GM06990 (cell line): Measurements from ENCODE around the gene TNC.

Experiments used
- DNase-seq: peaks from one replicate; pipeline ENCODE4 v3.0.0-alpha.2; 2011; ENCODE audit not compliant: insufficient read length; ENCODE audit errors: extremely low read depth
- H3K27me3 ChIP-seq: replicated peaks from 2 replicates; pipeline ENCODE4 v1.6.0; 2011; ENCODE audit warnings: low read length; ENCODE audit not compliant: control insufficient read depth, insufficient read depth
- H3K36me3 ChIP-seq: 2 replicates; pipeline ENCODE4 v1.5.1; 2011; ENCODE audit warnings: low read length; ENCODE audit not compliant: control insufficient read depth, insufficient read depth
- H3K4me3 ChIP-seq: replicated peaks from 2 replicates; pipeline ENCODE4 v1.5.1; 2011; ENCODE audit warnings: low read depth, mild to moderate bottlenecking, control low read depth, low read length
- TF ChIP-seq, protein P1 (sequence below): IDR thresholded peaks from 2 replicates; pipeline ENCODE4 v1.5.1; 2011; ENCODE audit warnings: low read length, control low read depth, mild to moderate bottlenecking, inconsistent platforms; ENCODE audit not compliant: insufficient read depth, poor library complexity, severe bottlenecking

TNC gene

DNA sequence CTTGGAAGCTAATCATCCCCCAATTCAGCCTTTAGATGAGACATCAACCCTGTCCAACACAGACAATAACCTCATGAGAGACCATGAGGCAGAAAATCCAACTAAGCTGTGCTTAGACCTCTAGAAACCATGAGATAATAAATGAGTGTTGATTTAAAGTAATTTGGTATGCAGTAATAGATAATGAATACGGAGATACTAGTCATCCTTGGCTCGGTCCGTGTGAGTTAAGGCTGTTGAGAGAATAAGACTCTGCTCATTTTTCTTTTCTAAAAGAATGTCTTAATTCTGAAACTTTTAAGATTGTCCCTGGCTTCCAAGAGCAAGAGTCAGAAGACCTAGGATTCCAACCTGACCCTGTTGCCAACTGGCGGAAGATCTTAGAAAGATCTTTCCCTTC lies 6.1 kb downstream of the TNC start:
- H3K36me3 ChIP-seq, result no peaks in the 10 kb centered on the region
- no peaks in the 10 kb centered on the region for H3K27me3 ChIP-seq
- DNase-seq, result no peak
- TF ChIP-seq, protein P1, sequence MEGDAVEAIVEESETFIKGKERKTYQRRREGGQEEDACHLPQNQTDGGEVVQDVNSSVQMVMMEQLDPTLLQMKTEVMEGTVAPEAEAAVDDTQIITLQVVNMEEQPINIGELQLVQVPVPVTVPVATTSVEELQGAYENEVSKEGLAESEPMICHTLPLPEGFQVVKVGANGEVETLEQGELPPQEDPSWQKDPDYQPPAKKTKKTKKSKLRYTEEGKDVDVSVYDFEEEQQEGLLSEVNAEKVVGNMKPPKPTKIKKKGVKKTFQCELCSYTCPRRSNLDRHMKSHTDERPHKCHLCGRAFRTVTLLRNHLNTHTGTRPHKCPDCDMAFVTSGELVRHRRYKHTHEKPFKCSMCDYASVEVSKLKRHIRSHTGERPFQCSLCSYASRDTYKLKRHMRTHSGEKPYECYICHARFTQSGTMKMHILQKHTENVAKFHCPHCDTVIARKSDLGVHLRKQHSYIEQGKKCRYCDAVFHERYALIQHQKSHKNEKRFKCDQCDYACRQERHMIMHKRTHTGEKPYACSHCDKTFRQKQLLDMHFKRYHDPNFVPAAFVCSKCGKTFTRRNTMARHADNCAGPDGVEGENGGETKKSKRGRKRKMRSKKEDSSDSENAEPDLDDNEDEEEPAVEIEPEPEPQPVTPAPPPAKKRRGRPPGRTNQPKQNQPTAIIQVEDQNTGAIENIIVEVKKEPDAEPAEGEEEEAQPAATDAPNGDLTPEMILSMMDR, result no peak
- no peak overlapping the region for H3K4me3 ChIP-seq

- no peaks in the 10 kb centered on the region for H3K36me3 ChIP-seq
- no peak for DNase-seq
- no peaks in the 10 kb centered on the region for H3K27me3 ChIP-seq
- no peak overlapping the region for H3K4me3 ChIP-seq
- TF ChIP-seq, protein P1, result no peak
Measured at GRCh38 chr9:115109486-115109885, 8.5 kb downstream of the TNC start.

DNA sequence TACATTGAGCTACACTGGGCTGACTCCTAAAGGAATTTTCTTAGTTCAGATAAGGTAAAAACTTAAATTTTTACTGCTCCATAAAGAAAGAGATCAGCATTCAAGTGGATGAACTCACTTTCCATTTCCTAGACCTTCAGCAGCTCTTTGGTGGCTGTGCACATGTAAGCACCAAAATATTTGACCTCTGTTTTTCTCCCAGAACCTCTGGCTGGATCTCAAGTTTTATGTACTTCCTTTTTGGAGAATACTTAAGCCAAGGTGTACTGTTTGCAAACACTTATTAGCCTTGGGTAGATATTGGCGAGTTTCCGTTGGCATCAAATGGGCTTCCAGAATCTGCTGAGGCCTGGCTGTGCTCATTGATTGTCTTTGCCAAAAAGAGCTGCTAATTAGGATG lies 10.3 kb downstream of the TNC start:
- H3K27me3 ChIP-seq, result no peaks in the 10 kb centered on the region
- TF ChIP-seq, protein P1, result no peak
- no peak for DNase-seq
- H3K36me3 ChIP-seq, result no peaks in the 10 kb centered on the region
- H3K4me3 ChIP-seq, result no peak overlapping the region

- Histone ChIP-seq H3K36me3 (no peaks in the 10 kb centered on the region), H3K4me3 (no peak overlapping the region), H3K27me3 (no peaks in the 10 kb centered on the region)
- DNase-seq, result no peak
- TF ChIP-seq, protein P1, result no peak
Measured at GRCh38 chr9:115106642-115107041, 11.3 kb downstream of the TNC start.

- no peak overlapping the region for H3K4me3 ChIP-seq
Measured at GRCh38 chr9:115106001-115106400, 12.0 kb downstream of the TNC start.

More at GRCh38 chr9:115106001-115106400, 12.0 kb downstream of the TNC start:
- Histone ChIP-seq H3K36me3 (no peaks in the 10 kb centered on the region), H3K27me3 (no peaks in the 10 kb centered on the region)
- TF ChIP-seq, protein P1, result no peak
- no peak for DNase-seq
